ENCODE measurements around the gene PRELID1.

DNA sequence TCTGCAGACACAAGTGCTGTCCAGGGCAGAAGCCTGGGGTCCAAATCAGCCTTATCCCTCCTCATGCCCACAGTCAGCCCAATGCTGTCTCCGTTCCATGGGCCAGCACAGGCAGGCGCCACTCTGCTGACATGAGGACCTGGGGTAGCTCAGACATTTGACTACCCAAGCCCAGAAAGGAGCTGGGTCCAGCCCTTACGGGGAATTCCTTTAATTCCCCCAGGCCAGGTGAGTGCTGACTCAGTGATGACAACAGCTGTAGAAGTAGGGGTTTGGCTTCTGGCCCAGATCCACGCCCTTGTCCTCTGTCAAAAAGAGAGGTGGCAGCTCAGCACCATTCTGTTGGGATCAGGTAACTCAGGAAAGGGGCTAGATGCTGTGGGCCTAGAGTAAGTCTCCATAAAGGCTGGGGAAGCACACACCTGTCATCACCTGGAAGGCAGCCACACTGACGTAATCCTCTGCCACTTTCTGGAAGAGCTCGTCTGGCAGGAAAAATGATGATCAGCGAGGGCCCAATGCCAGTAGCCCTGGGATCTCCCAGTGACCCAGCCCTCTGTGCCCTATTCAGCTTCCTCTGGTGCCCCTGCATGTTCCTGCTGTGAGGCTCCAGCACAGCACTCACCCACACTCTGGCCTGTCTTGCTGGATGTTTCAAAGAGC lies 2.0 kb upstream of the PRELID1 start:
- peak; percentile 61 for TF ChIP-seq POLR2A (IDR thresholded peaks at IDR 0.05)
- TF ChIP-seq, protein P1, sequence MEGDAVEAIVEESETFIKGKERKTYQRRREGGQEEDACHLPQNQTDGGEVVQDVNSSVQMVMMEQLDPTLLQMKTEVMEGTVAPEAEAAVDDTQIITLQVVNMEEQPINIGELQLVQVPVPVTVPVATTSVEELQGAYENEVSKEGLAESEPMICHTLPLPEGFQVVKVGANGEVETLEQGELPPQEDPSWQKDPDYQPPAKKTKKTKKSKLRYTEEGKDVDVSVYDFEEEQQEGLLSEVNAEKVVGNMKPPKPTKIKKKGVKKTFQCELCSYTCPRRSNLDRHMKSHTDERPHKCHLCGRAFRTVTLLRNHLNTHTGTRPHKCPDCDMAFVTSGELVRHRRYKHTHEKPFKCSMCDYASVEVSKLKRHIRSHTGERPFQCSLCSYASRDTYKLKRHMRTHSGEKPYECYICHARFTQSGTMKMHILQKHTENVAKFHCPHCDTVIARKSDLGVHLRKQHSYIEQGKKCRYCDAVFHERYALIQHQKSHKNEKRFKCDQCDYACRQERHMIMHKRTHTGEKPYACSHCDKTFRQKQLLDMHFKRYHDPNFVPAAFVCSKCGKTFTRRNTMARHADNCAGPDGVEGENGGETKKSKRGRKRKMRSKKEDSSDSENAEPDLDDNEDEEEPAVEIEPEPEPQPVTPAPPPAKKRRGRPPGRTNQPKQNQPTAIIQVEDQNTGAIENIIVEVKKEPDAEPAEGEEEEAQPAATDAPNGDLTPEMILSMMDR (IDR thresholded peaks at IDR 0.05) = no peak
